Stimulated activated naive CD8-positive, alpha-beta T cell treated with anti-CD3 and anti-CD28 coated beads, Interleukin-15, Interleukin-2, amounts not matched to agents 100 ng/mL and 50 ng/mL, for 24 hours (primary cell): ENCODE results near the gene ENGASE.

Experiments used
- H3K27ac Mint-ChIP-seq: one replicate; pipeline ENCODE4 v1.8.0; 2021; ENCODE audit warnings: mild to moderate bottlenecking, mixed read lengths
- H3K27me3 Mint-ChIP-seq: one replicate; pipeline ENCODE4 v1.8.0; 2021; ENCODE audit warnings: mixed read lengths
- H3K36me3 Mint-ChIP-seq: one replicate; pipeline ENCODE4 v1.8.0; 2021; ENCODE audit warnings: low read depth, mixed read lengths
- H3K4me1 Mint-ChIP-seq: one replicate; pipeline ENCODE4 v1.8.0; 2021; ENCODE audit warnings: low read depth, mixed read lengths
- H3K4me3 Mint-ChIP-seq: one replicate; pipeline ENCODE4 v1.8.0; 2021; ENCODE audit warnings: mild to moderate bottlenecking, mixed read lengths
- H3K9me3 Mint-ChIP-seq: one replicate; pipeline ENCODE4 v1.8.0; 2021; ENCODE audit warnings: mixed read lengths

Gene ENGASE

GRCh38 chr17:79045001-79045729 lies 29.5 kb upstream of the ENGASE start:
- peaks cover 8% of the 10 kb centered on the region for H3K27me3 Mint-ChIP-seq
- no peaks in the 10 kb centered on the region for H3K9me3 Mint-ChIP-seq
- no peaks in the 10 kb centered on the region for H3K36me3 Mint-ChIP-seq
- H3K4me3 Mint-ChIP-seq, result no peak overlapping the region
- H3K4me1 Mint-ChIP-seq, result no peaks in the 10 kb centered on the region
- H3K27ac Mint-ChIP-seq, result no peak overlapping the region

GRCh38 chr17:79045842-79046196 lies 28.8 kb upstream of the ENGASE start:
- Mint-ChIP-seq H3K4me1 (no peaks in the 10 kb centered on the region), H3K27ac (no peak overlapping the region), H3K4me3 (no peak overlapping the region), H3K9me3 (no peaks in the 10 kb centered on the region), H3K36me3 (no peaks in the 10 kb centered on the region), H3K27me3 (peaks cover 8% of the 10 kb centered on the region)

GRCh38 chr17:79046197-79046915 lies 28.3 kb upstream of the ENGASE start:
- Mint-ChIP-seq H3K27ac (no peak overlapping the region), H3K4me3 (no peak overlapping the region), H3K36me3 (no peaks in the 10 kb centered on the region), H3K27me3 (peaks cover 12% of the 10 kb centered on the region), H3K4me1 (no peaks in the 10 kb centered on the region), H3K9me3 (no peaks in the 10 kb centered on the region)

- Mint-ChIP-seq H3K4me1 (no peaks in the 10 kb centered on the region), H3K4me3 (no peak overlapping the region), H3K9me3 (no peaks in the 10 kb centered on the region), H3K27ac (no peak overlapping the region), H3K27me3 (peaks cover 12% of the 10 kb centered on the region), H3K36me3 (no peaks in the 10 kb centered on the region)
Measured at GRCh38 chr17:79046916-79047280, 27.7 kb upstream of the ENGASE start.

GRCh38 chr17:79047291-79047920 lies 27.2 kb upstream of the ENGASE start:
- Mint-ChIP-seq H3K4me1 (no peaks in the 10 kb centered on the region), H3K9me3 (no peaks in the 10 kb centered on the region), H3K27ac (no peak overlapping the region), H3K27me3 (peaks cover 12% of the 10 kb centered on the region), H3K36me3 (no peaks in the 10 kb centered on the region), H3K4me3 (no peak overlapping the region)

- Mint-ChIP-seq H3K27ac (no peak overlapping the region), H3K27me3 (peaks cover 14% of the 10 kb centered on the region), H3K36me3 (no peaks in the 10 kb centered on the region), H3K4me3 (no peak overlapping the region), H3K9me3 (no peaks in the 10 kb centered on the region), H3K4me1 (no peaks in the 10 kb centered on the region)
Measured at GRCh38 chr17:79047923-79048825, 26.4 kb upstream of the ENGASE start.

- no peak overlapping the region for H3K4me3 Mint-ChIP-seq
- H3K27ac Mint-ChIP-seq, result no peak overlapping the region
- peaks cover 21% of the 10 kb centered on the region for H3K27me3 Mint-ChIP-seq
- H3K4me1 Mint-ChIP-seq, result no peaks in the 10 kb centered on the region
- no peaks in the 10 kb centered on the region for H3K36me3 Mint-ChIP-seq
- H3K9me3 Mint-ChIP-seq, result no peaks in the 10 kb centered on the region
Measured at GRCh38 chr17:79048826-79049755, 25.5 kb upstream of the ENGASE start.

GRCh38 chr17:79049821-79050220 lies 24.8 kb upstream of the ENGASE start:
- Mint-ChIP-seq H3K27me3 (peaks cover 19% of the 10 kb centered on the region), H3K4me3 (no peak overlapping the region), H3K27ac (no peak overlapping the region), H3K4me1 (no peaks in the 10 kb centered on the region), H3K36me3 (no peaks in the 10 kb centered on the region), H3K9me3 (no peaks in the 10 kb centered on the region)

- Mint-ChIP-seq H3K9me3 (no peaks in the 10 kb centered on the region), H3K27me3 (peaks cover 16% of the 10 kb centered on the region), H3K4me1 (no peaks in the 10 kb centered on the region), H3K27ac (no peak overlapping the region), H3K4me3 (no peak overlapping the region), H3K36me3 (no peaks in the 10 kb centered on the region)
Measured at GRCh38 chr17:79050551-79050950, 24.1 kb upstream of the ENGASE start.

GRCh38 chr17:79051306-79051705 lies 23.3 kb upstream of the ENGASE start:
- Mint-ChIP-seq H3K36me3 (no peaks in the 10 kb centered on the region), H3K27ac (no peak overlapping the region), H3K27me3 (peaks cover 13% of the 10 kb centered on the region), H3K4me1 (no peaks in the 10 kb centered on the region), H3K9me3 (no peaks in the 10 kb centered on the region), H3K4me3 (no peak overlapping the region)

GRCh38 chr17:79052131-79052530 lies 22.5 kb upstream of the ENGASE start:
- Mint-ChIP-seq H3K27me3 (peaks cover 13% of the 10 kb centered on the region), H3K4me3 (no peak overlapping the region), H3K4me1 (no peaks in the 10 kb centered on the region), H3K27ac (no peak overlapping the region), H3K36me3 (no peaks in the 10 kb centered on the region), H3K9me3 (no peaks in the 10 kb centered on the region)

GRCh38 chr17:79053251-79053925 lies 21.2 kb upstream of the ENGASE start:
- no peaks in the 10 kb centered on the region for H3K9me3 Mint-ChIP-seq

GRCh38 chr17:79054200-79054960 lies 20.2 kb upstream of the ENGASE start:
- Mint-ChIP-seq H3K27ac (no peak overlapping the region), H3K36me3 (no peaks in the 10 kb centered on the region), H3K4me1 (peaks cover 6% of the 10 kb centered on the region), H3K4me3 (no peak overlapping the region), H3K9me3 (no peaks in the 10 kb centered on the region), H3K27me3 (peaks cover 16% of the 10 kb centered on the region)

More at GRCh38 chr17:79053251-79053925, 21.2 kb upstream of the ENGASE start:
- no peak overlapping the region for H3K27ac Mint-ChIP-seq
- peaks cover 13% of the 10 kb centered on the region for H3K27me3 Mint-ChIP-seq
- H3K36me3 Mint-ChIP-seq, result no peaks in the 10 kb centered on the region
- H3K4me3 Mint-ChIP-seq, result no peak overlapping the region
- H3K4me1 Mint-ChIP-seq, result peaks cover 3% of the 10 kb centered on the region
